OCI-LY1 (cell line): ENCODE results near the gene LATS2.

Source experiments
- H2AFZ ChIP-seq: fragments of 200-600 bp; sonication (generic), shearing (Covaris generic); 2 replicates; pipeline ENCODE4 v1.6.0; 2014; ENCODE audit warnings: antibody characterized with exemption, mild to moderate bottlenecking, low read length
- H3F3A ChIP-seq: fragments of 200-600 bp; sonication (generic), shearing (Covaris generic); 2 replicates; pipeline ENCODE4 v1.6.0; 2014; ENCODE audit warnings: mild to moderate bottlenecking, antibody characterized with exemption, low read length, moderate library complexity; ENCODE audit not compliant: insufficient read depth
- H3K27ac ChIP-seq: fragments of 200-600 bp; sonication (generic); 2 replicates; pipeline ENCODE4 v1.5.1; 2014; ENCODE audit warnings: low read length, mixed run types, mild to moderate bottlenecking, low read depth; ENCODE audit not compliant: poor library complexity, severe bottlenecking
- H3K27me3 ChIP-seq: fragments of 200-600 bp; sonication (generic); 2 replicates; pipeline ENCODE4 v1.6.0; 2014; ENCODE audit warnings: antibody characterized with exemption, mild to moderate bottlenecking, low read length, moderate library complexity; ENCODE audit not compliant: insufficient read depth
- H3K36me3 ChIP-seq: fragments of 200-600 bp; sonication (generic); 2 replicates; pipeline ENCODE4 v1.6.1; 2014; ENCODE audit warnings: mild to moderate bottlenecking, antibody characterized with exemption, low read length, moderate library complexity, mixed read lengths; ENCODE audit not compliant: insufficient read depth
- H3K4me1 ChIP-seq: fragments of 200-600 bp; sonication (generic); 2 replicates; pipeline ENCODE4 v1.5.1; 2014; ENCODE audit warnings: mild to moderate bottlenecking, low read length, moderate library complexity; ENCODE audit not compliant: insufficient read depth, severe bottlenecking
- H3K4me2 ChIP-seq: fragments of 200-600 bp; sonication (generic), shearing (Covaris generic); 2 replicates; pipeline ENCODE4 v1.6.1; 2014; ENCODE audit warnings: low read length
- H3K4me3 ChIP-seq: fragments of 200-600 bp; sonication (generic); 2 replicates; pipeline ENCODE4 v1.5.1; 2014; ENCODE audit warnings: low read length, low read depth, mild to moderate bottlenecking, mixed read lengths; ENCODE audit not compliant: poor library complexity, severe bottlenecking
- H3K79me2 ChIP-seq: fragments of 200-600 bp; shearing (Covaris generic); 2 replicates; pipeline ENCODE4 v1.6.1; 2016; ENCODE audit warnings: mixed run types, low read length, mixed read lengths; ENCODE audit not compliant: insufficient read depth
- H3K9ac ChIP-seq: fragments of 200-600 bp; sonication (generic), shearing (Covaris generic); 2 replicates; pipeline ENCODE4 v1.6.1; 2014; ENCODE audit warnings: mild to moderate bottlenecking, low read length, mixed read lengths
- H3K9me2 ChIP-seq: fragments of 200-600 bp; sonication (generic), shearing (Covaris generic); 2 replicates; pipeline ENCODE4 v1.6.1; 2014; ENCODE audit warnings: low read depth, mild to moderate bottlenecking, low read length, mixed read lengths
- H3K9me3 ChIP-seq: fragments of 200-600 bp; shearing (Covaris generic); 2 replicates; pipeline ENCODE4 v1.6.1; 2014; ENCODE audit warnings: low read length, mixed read lengths
- H4K20me1 ChIP-seq: fragments of 200-600 bp; sonication (generic), shearing (Covaris generic); 2 replicates; pipeline ENCODE4 v1.6.0; 2016; ENCODE audit warnings: mild to moderate bottlenecking, low read length; ENCODE audit not compliant: insufficient read depth
- EZH2 ChIP-seq: fragments of 200-600 bp; sonication (generic), shearing (Covaris generic); IDR thresholded peaks from 2 replicates; pipeline ENCODE4 v1.8.0; 2017; ENCODE audit warnings: borderline replicate concordance, mixed run types, mild to moderate bottlenecking, antibody characterized with exemption, low read length, moderate library complexity, mixed read lengths
- TF ChIP-seq, protein P1 (sequence below): fragments of 200-600 bp; sonication (generic), shearing (Covaris generic); IDR thresholded peaks from 2 replicates; pipeline ENCODE4 v1.5.1; 2017; ENCODE audit warnings: mild to moderate bottlenecking, antibody characterized with exemption, low read length, moderate library complexity, mixed read lengths

The LATS2 gene

DNA sequence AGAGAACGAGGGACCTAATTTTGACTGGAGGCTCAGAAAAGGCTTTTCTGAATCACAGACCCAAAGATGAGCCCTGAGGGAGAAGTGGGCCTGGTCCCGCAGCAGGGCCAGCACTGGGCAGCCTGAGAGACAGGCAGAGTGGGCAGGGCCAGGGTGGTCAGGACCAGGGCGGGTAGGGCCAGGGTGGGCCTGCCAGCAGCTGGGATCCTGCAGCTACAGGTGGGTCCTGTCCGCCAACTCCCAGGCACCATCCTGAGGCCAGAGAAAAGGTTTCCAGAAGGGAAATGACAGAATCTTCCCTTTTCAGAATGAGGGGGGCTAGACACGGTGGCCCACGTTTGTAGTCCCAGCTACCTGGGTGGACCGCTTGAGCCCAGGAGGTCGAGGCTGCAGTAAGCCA lies 23.7 kb downstream of the LATS2 start:
- H3K4me3 ChIP-seq: no peak overlapping the region
- no peaks in the 10 kb centered on the region for H3K9me3 ChIP-seq
- H3K27ac ChIP-seq: no peak overlapping the region
- no peaks in the 10 kb centered on the region for H3F3A ChIP-seq
- no peak overlapping the region for H2AFZ ChIP-seq
- H3K4me1 ChIP-seq: no peaks in the 10 kb centered on the region
- no peaks in the 10 kb centered on the region for H4K20me1 ChIP-seq
- H3K9me2 ChIP-seq: no peaks in the 10 kb centered on the region
- no peaks in the 10 kb centered on the region for H3K27me3 ChIP-seq
- H3K4me2 ChIP-seq: no peak overlapping the region
- H3K79me2 ChIP-seq: no peaks in the 10 kb centered on the region
- H3K9ac ChIP-seq: no peak overlapping the region
- TF ChIP-seq, protein P1, sequence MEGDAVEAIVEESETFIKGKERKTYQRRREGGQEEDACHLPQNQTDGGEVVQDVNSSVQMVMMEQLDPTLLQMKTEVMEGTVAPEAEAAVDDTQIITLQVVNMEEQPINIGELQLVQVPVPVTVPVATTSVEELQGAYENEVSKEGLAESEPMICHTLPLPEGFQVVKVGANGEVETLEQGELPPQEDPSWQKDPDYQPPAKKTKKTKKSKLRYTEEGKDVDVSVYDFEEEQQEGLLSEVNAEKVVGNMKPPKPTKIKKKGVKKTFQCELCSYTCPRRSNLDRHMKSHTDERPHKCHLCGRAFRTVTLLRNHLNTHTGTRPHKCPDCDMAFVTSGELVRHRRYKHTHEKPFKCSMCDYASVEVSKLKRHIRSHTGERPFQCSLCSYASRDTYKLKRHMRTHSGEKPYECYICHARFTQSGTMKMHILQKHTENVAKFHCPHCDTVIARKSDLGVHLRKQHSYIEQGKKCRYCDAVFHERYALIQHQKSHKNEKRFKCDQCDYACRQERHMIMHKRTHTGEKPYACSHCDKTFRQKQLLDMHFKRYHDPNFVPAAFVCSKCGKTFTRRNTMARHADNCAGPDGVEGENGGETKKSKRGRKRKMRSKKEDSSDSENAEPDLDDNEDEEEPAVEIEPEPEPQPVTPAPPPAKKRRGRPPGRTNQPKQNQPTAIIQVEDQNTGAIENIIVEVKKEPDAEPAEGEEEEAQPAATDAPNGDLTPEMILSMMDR: no peak
- TF ChIP-seq EZH2: no peak
- no peaks in the 10 kb centered on the region for H3K36me3 ChIP-seq

DNA sequence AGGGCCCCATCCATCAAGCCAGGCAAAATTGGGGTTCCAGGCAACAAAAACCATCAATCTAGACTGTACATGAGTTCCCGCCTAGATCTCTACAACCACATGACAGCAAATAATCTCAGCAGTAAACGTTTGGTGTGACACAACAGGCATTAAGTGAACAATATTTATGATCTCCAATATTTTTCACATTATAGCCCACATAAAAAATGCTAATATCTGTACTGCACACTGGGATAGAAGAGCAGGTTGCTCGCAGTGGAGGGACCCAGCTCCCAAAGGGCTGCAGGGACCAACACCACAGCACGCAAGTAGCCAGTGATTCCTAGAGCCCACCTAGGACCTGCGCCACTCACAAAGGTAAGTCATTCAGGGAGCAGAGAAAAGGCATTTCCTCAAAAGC lies 25.9 kb downstream of the LATS2 start:
- TF ChIP-seq, protein P1: no peak
- TF ChIP-seq EZH2: no peak
- Histone ChIP-seq H3K36me3 (no peaks in the 10 kb centered on the region), H3K9me2 (no peaks in the 10 kb centered on the region), H3K9me3 (no peaks in the 10 kb centered on the region), H3K27me3 (no peaks in the 10 kb centered on the region), H3K79me2 (no peaks in the 10 kb centered on the region), H2AFZ (no peak overlapping the region), H3K27ac (no peak overlapping the region), H3K9ac (no peak overlapping the region), H4K20me1 (no peaks in the 10 kb centered on the region), H3K4me3 (no peak overlapping the region), H3K4me2 (no peak overlapping the region), H3K4me1 (no peaks in the 10 kb centered on the region), H3F3A (no peaks in the 10 kb centered on the region)

DNA sequence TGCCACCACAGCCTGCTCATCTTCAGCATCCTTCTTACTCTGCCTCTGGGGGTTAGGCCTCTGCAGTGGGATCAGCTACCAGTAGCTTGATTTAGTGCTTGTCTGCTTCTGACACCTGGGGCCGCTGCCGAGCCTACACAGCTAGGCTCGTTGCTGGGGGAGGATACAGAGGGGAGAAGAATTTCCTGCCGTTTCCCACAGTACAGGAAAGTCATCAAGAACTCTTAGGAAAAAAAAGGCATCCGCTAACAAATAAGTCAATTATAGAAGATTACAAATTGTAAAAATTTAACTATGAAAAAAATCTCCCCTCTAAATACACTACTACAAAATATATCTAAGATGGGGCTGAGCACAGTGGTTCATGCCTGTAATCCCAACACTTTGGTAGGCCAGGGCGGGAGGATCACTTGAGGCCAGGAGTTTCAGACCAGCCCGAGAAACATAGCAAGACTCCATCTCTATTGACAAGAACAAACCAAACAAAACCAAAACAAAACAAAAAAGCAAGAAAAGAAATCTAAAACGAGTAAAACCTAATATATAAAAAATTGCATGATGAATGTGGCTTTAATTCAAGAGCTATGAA lies 26.7 kb downstream of the LATS2 start:
- Histone ChIP-seq H3K79me2 (no peaks in the 10 kb centered on the region), H3F3A (no peaks in the 10 kb centered on the region), H3K4me3 (no peak overlapping the region)

More for the DNA sequence above, 26.7 kb downstream of the LATS2 start:
- no peaks in the 10 kb centered on the region for H4K20me1 ChIP-seq
- H3K4me1 ChIP-seq: no peaks in the 10 kb centered on the region
- H3K9ac ChIP-seq: no peak overlapping the region
- TF ChIP-seq EZH2: no peak
- TF ChIP-seq, protein P1: no peak; the same call in 1 of the 2 replicates
- no peak overlapping the region for H3K27ac ChIP-seq
- no peak overlapping the region for H3K4me2 ChIP-seq
- no peaks in the 10 kb centered on the region for H3K36me3 ChIP-seq
- no peaks in the 10 kb centered on the region for H3K9me3 ChIP-seq
- no peak overlapping the region for H2AFZ ChIP-seq
- H3K27me3 ChIP-seq: no peaks in the 10 kb centered on the region
- H3K9me2 ChIP-seq: no peaks in the 10 kb centered on the region
